ENCODE measurements around the gene KPNA5. TPM values are rescaled to one million over a fixed set of nuclear protein-coding genes. Genes with fewer than 3 reads are reported as not detected.
A peak's percentile ranks its signal among the peaks of the same experiment; 100 is the strongest.

The KPNA5 gene
- total and polyA plus RNA-seq, 2 of the 13 experiments (the other 11 are each of a cell fraction or from before 2014, with no cell fraction given): 5.3 to 13.0 TPM

- peak; percentile 91 for TF ChIP-seq ZNF547 (CRISPR knock-in tag; IDR thresholded peaks at IDR 0.05)
- TF ChIP-seq SMC3 (IDR thresholded peaks at IDR 0.05; ENCODE audit: low read length): no peak
- TF ChIP-seq SMAD1 (CRISPR knock-in tag; IDR thresholded peaks at IDR 0.05; ENCODE audit: borderline replicate concordance, low read depth): peak; percentile 89; the same call in 1 of the 2 replicates
- peak; percentile 86 for TF ChIP-seq CCDC6 (CRISPR knock-in tag; IDR thresholded peaks at IDR 0.05)
- peak; percentile 84; the same call in 1 of the 2 replicates for TF ChIP-seq SIN3A (IDR thresholded peaks at IDR 0.05; ENCODE audit: borderline replicate concordance, low read depth, low read length)
- TF ChIP-seq ZNF652 (CRISPR knock-in tag; IDR thresholded peaks at IDR 0.05; ENCODE audit: borderline replicate concordance, low read depth): no peak
- TF ChIP-seq DMAP1 (CRISPR knock-in tag; IDR thresholded peaks at IDR 0.05): peak; percentile 97; the same call in 1 of the 2 replicates
- TF ChIP-seq ZNF496 (CRISPR knock-in tag; IDR thresholded peaks at IDR 0.05; ENCODE audit: insufficient replicate concordance): no peak
- TF ChIP-seq ZNF83 (CRISPR knock-in tag; IDR thresholded peaks at IDR 0.05; ENCODE audit: borderline replicate concordance): no peak; the same call in 1 of the 2 replicates
- no peak for TF ChIP-seq TRIM24 (CRISPR knock-in tag; IDR thresholded peaks at IDR 0.05)
- TF ChIP-seq ZNF883 (CRISPR knock-in tag; IDR thresholded peaks at IDR 0.05; ENCODE audit: not compliant biosample characterization): peak; percentile 49
- peak; percentile 85 for TF ChIP-seq TEAD3 (CRISPR knock-in tag; optimal IDR thresholded peaks at IDR 0.05; ENCODE audit: borderline replicate concordance)
- TF ChIP-seq DRAP1 (CRISPR knock-in tag; IDR thresholded peaks at IDR 0.05): peak; percentile 75
- 0 out of 2 replicates have a peak, but pooled peaks have one; percentile 74 for TF ChIP-seq DMTF1 (CRISPR knock-in tag; IDR thresholded peaks at IDR 0.05)
- TF ChIP-seq AFF4 (CRISPR knock-in tag; IDR thresholded peaks at IDR 0.05): no peak
- peak; percentile 20; the same call in 1 of the 2 replicates for TF ChIP-seq ZNF362 (CRISPR knock-in tag; IDR thresholded peaks at IDR 0.05; ENCODE audit: borderline replicate concordance)
- TF ChIP-seq CHCHD3 (CRISPR knock-in tag; IDR thresholded peaks at IDR 0.05): no peak
Measured at GRCh38 chr6:116680880-116681672, at the start of gene KPNA5 (continued).
